Natural killer cell (primary cell): ENCODE measurements around the gene SCAPER. TPM values are rescaled to one million over a fixed set of nuclear protein-coding genes. Genes with fewer than 3 reads are reported as not detected.

ENCODE experiments used
- ATAC-seq, 3 donors: fragments of 150-1000 bp in 2 of 3; fragments of 200-7000 bp in 1 of 3; cut with Tn5 transposase; 1 replicate in 1 of 3; 2 replicates in 2 of 3; pipeline ENCODE4 v1.10.0; 2021; ENCODE audit warnings: mild to moderate bottlenecking in 2 of 3, moderate library complexity in 2 of 3
- DNase-seq, 2 donors: peaks; one replicate each; pipeline versions ENCODE4 v3.0.0 to v3.0.0-alpha.2; 2013 to 2021; ENCODE audit warnings: mixed read lengths in 1 of 2
- H3K27ac ChIP-seq: one replicate; pipeline ENCODE4 v1.5.1; 2013; ENCODE audit warnings: mild to moderate bottlenecking, low read length
- H3K27me3 ChIP-seq: one replicate; pipeline ENCODE4 v1.6.1; 2013; ENCODE audit warnings: low read length; ENCODE audit not compliant: control insufficient read depth, insufficient read depth
- H3K36me3 ChIP-seq: one replicate; pipeline ENCODE4 v1.6.1; 2013; ENCODE audit warnings: low read length; ENCODE audit not compliant: control insufficient read depth, insufficient read depth
- H3K4me1 ChIP-seq: one replicate; pipeline ENCODE4 v1.6.1; 2013; ENCODE audit warnings: low read length; ENCODE audit not compliant: control insufficient read depth, insufficient read depth
- H3K4me3 ChIP-seq: one replicate; pipeline ENCODE4 v1.5.1; 2013; ENCODE audit warnings: low read length
- H3K9me3 ChIP-seq: one replicate; pipeline ENCODE4 v1.6.1; 2013; ENCODE audit warnings: low read length; ENCODE audit not compliant: control insufficient read depth, insufficient read depth
- H3K27ac Mint-ChIP-seq, 2 donors: one replicate each; pipeline ENCODE4 v1.8.0; 2022; ENCODE audit warnings: mild to moderate bottlenecking in 2 of 2, mixed read lengths in 2 of 2, moderate library complexity in 1 of 2
- H3K27me3 Mint-ChIP-seq, 2 donors: one replicate each; pipeline ENCODE4 v1.8.0; 2022; ENCODE audit warnings: low read depth in 2 of 2, mixed read lengths in 2 of 2
- H3K36me3 Mint-ChIP-seq: one replicate; pipeline ENCODE4 v1.8.0; 2022; ENCODE audit warnings: mixed read lengths
- H3K4me1 Mint-ChIP-seq, 2 donors: one replicate each; pipeline ENCODE4 v1.8.0; 2022; ENCODE audit warnings: mixed read lengths in 2 of 2
- H3K4me3 Mint-ChIP-seq: one replicate; pipeline ENCODE4 v1.8.0; 2022; ENCODE audit warnings: mild to moderate bottlenecking, moderate library complexity, mixed read lengths
- H3K9me3 Mint-ChIP-seq, 2 donors: one replicate each; pipeline ENCODE4 v1.8.0; 2022; ENCODE audit warnings: mixed read lengths in 2 of 2
- CTCF ChIP-seq: fragments of 200-600 bp; IDR thresholded peaks from one replicate; pipeline ENCODE4 v1.8.0; 2022; ENCODE audit warnings: antibody characterized with exemption
- WGBS: methylation state at CpG from one replicate; pipeline ENCODE4 v1.1.7; 2013; ENCODE audit warnings: missing lambda C conversion rate; ENCODE audit not compliant: insufficient coverage; 5-methylcytosine and 5-hydroxymethylcytosine counted together
- intact Hi-C: fragments of 100-400 bp; cut with micrococcal nuclease; formaldehyde crosslinking; loops from one replicate; pipeline ENCODE4 v1.14.2; 2022
- total RNA-seq, 4 donors: library from RNA; stranded (reverse); fragments of 120-200 nt in 1 of 4; gene quantifications; one replicate each; pipeline versions ENCODE4 v1.2.3 to v1.2.4, GENCODE V29; 2013 to 2022

The SCAPER gene
- total RNA-seq, 3 donors from 2014 or later (not counting 1 experiment from before 2014, with no cell fraction given) = 48.1 to 53.6 (median 51.8) TPM

GRCh38 chr15:76644646-76645045, 260.5 kb downstream of the SCAPER start:
- Histone ChIP-seq H3K27me3 (no peaks in the 10 kb centered on the region), H3K36me3 (peaks cover 2% of the 10 kb centered on the region), H3K9me3 (no peaks in the 10 kb centered on the region), H3K4me1 (no peaks in the 10 kb centered on the region), H3K27ac (no peak overlapping the region), H3K4me3 (no peak overlapping the region)
- peaks cover 4 to 5% of the 10 kb centered on the region in 2 donors for H3K9me3 Mint-ChIP-seq
- ATAC-seq = no peak
- no CpG with 5 or more reads among the region's 1 CpG for WGBS
- no peak for DNase-seq
- H3K27ac Mint-ChIP-seq = no peak overlapping the region
- no peak overlapping the region for H3K4me3 Mint-ChIP-seq
- TF ChIP-seq CTCF = no peak
- intact Hi-C loops = no loop called here
- peaks cover 0 to 4% of the 10 kb centered on the region in 2 donors for H3K4me1 Mint-ChIP-seq
- no peaks in the 10 kb centered on the region for H3K27me3 Mint-ChIP-seq
- H3K36me3 Mint-ChIP-seq = peaks cover 6% of the 10 kb centered on the region

GRCh38 chr15:76642671-76643070, 262.5 kb downstream of the SCAPER start:
- ATAC-seq = no peak
- Mint-ChIP-seq H3K27ac (no peak overlapping the region), H3K36me3 (no peaks in the 10 kb centered on the region), H3K9me3 (no peaks in the 10 kb centered on the region), H3K4me1 (peaks cover 0 to 4% of the 10 kb centered on the region in 2 donors), H3K4me3 (no peak overlapping the region), H3K27me3 (no peaks in the 10 kb centered on the region)
- H3K36me3 ChIP-seq = no peaks in the 10 kb centered on the region
- TF ChIP-seq CTCF = peak; percentile 22
- no peak overlapping the region for H3K4me3 ChIP-seq
- H3K27ac ChIP-seq = no peak overlapping the region
- intact Hi-C loops = no loop called here
- H3K4me1 ChIP-seq = no peaks in the 10 kb centered on the region
- no peaks in the 10 kb centered on the region for H3K27me3 ChIP-seq
- DNase-seq = peak in 1 of 2 donors; percentile 4
- H3K9me3 ChIP-seq = no peaks in the 10 kb centered on the region

- Mint-ChIP-seq H3K36me3 (no peaks in the 10 kb centered on the region), H3K4me3 (no peak overlapping the region), H3K4me1 (no peaks in the 10 kb centered on the region), H3K9me3 (no peaks in the 10 kb centered on the region), H3K27me3 (no peaks in the 10 kb centered on the region), H3K27ac (no peak overlapping the region)
- H3K4me1 ChIP-seq = no peaks in the 10 kb centered on the region
- no peaks in the 10 kb centered on the region for H3K36me3 ChIP-seq
- WGBS = 94% methylated on average over 1 of the region's 1 CpG
- no peak overlapping the region for H3K4me3 ChIP-seq
- DNase-seq (no peak), ATAC-seq (no peak)
- peaks cover 2% of the 10 kb centered on the region for H3K9me3 ChIP-seq
- no peaks in the 10 kb centered on the region for H3K27me3 ChIP-seq
- H3K27ac ChIP-seq = no peak overlapping the region
- intact Hi-C loops = no loop called here
- TF ChIP-seq CTCF = no peak
These were observed 268.0 kb downstream of the SCAPER start for GRCh38 chr15:76637166-76637565.

GRCh38 chr15:76636059-76636458, 269.1 kb downstream of the SCAPER start:
- Histone ChIP-seq H3K27me3 (no peaks in the 10 kb centered on the region), H3K27ac (no peak overlapping the region), H3K4me3 (no peak overlapping the region), H3K9me3 (peaks cover 2% of the 10 kb centered on the region), H3K36me3 (no peaks in the 10 kb centered on the region), H3K4me1 (no peaks in the 10 kb centered on the region)
- no peaks in the 10 kb centered on the region for H3K9me3 Mint-ChIP-seq
- H3K27me3 Mint-ChIP-seq = no peaks in the 10 kb centered on the region
- no peak for DNase-seq
- TF ChIP-seq CTCF = no peak
- no peaks in the 10 kb centered on the region for H3K4me1 Mint-ChIP-seq
- intact Hi-C loops = no loop called here
- H3K4me3 Mint-ChIP-seq = no peak overlapping the region
- H3K27ac Mint-ChIP-seq = no peak overlapping the region
- no peaks in the 10 kb centered on the region for H3K36me3 Mint-ChIP-seq
- no peak for ATAC-seq
